K562 (cell line): ENCODE results near the gene KLHL22.

ENCODE experiments used
- ATF3 ChIP-seq, 2 experiments: fragments of 450-650 bp in 1 of 2; sonication (generic) in 1 of 2; formaldehyde crosslinking in 1 of 2; IDR thresholded peaks in 1 of 2; conservative IDR thresholded peaks in 1 of 2; 2 replicates each; pipeline versions ENCODE4 v1.6.1 to v1.8.1; 2016 to 2023; ENCODE audit warnings: mild to moderate bottlenecking in 2 of 2, moderate library complexity in 2 of 2, inconsistent platforms in 1 of 2, missing genetic modification reagents in 1 of 2
- ATF7 ChIP-seq: fragments of 450-650 bp; IDR thresholded peaks from 2 replicates; pipeline ENCODE4 v1.7.1; 2014; ENCODE audit warnings: mild to moderate bottlenecking, moderate library complexity
- CTCF ChIP-seq, 3 experiments: IDR thresholded peaks in 2 of 3; conservative IDR thresholded peaks in 1 of 3; 2 replicates each; pipeline ENCODE4 v1.5.1; 2011 to 2012; ENCODE audit warnings: low read length in 3 of 3, mild to moderate bottlenecking in 3 of 3, control low read depth in 2 of 3, improper control_type of control experiment in 1 of 3, inconsistent platforms in 1 of 3, low read depth in 1 of 3, mixed read lengths in 1 of 3, moderate library complexity in 1 of 3; ENCODE audit not compliant: insufficient read depth in 2 of 3
- NR1H2 ChIP-seq: sonication (generic); formaldehyde crosslinking; IDR thresholded peaks from 2 replicates; pipeline ENCODE4 v1.4.0; 2020; ENCODE audit warnings: mild to moderate bottlenecking, missing genetic modification reagents
- POLR2A ChIP-seq: fragments of 450-650 bp; conservative IDR thresholded peaks from 2 replicates; pipeline ENCODE4 v1.6.1; 2016
- RCOR1 ChIP-seq, 2 experiments: IDR thresholded peaks; 2 replicates each; pipeline ENCODE4 v1.6.1; 2012; ENCODE audit warnings: low read depth in 2 of 2, low read length in 2 of 2, borderline replicate concordance in 1 of 2, improper control_type of control experiment in 1 of 2
- SIN3A ChIP-seq, 2 experiments: fragments of 150-350 bp in 1 of 2; IDR thresholded peaks; 2 replicates each; pipeline ENCODE4 v1.6.1; 2011 to 2016; ENCODE audit warnings: borderline replicate concordance in 2 of 2, low read depth in 2 of 2, low read length in 2 of 2, mild to moderate bottlenecking in 2 of 2, moderate library complexity in 2 of 2; ENCODE audit not compliant: control insufficient read depth in 1 of 2
- SP1 ChIP-seq: sonication (generic); formaldehyde crosslinking; IDR thresholded peaks from 2 replicates; pipeline ENCODE4 v1.8.1; 2022; ENCODE audit warnings: mild to moderate bottlenecking, missing genetic modification reagents
- SRSF9 ChIP-seq: fragments of 200-400 bp; formaldehyde crosslinking; IDR thresholded peaks from 2 replicates; pipeline ENCODE4 v1.6.1; 2017; ENCODE audit warnings: low read depth, low read length, borderline replicate concordance
- TARDBP ChIP-seq: fragments of 450-650 bp; IDR thresholded peaks from 2 replicates; pipeline ENCODE4 v1.6.1; 2016
- ZNF830 ChIP-seq: fragments of 250-450 bp; sonication (Bioruptor Pico); IDR thresholded peaks from 2 replicates; pipeline ENCODE4 v1.5.0; 2021; ENCODE audit warnings: mild to moderate bottlenecking
- ZSCAN29 ChIP-seq: fragments of 450-650 bp; IDR thresholded peaks from 2 replicates; pipeline ENCODE4 v1.6.1; 2017
- TF ChIP-seq, protein P1 (sequence below): fragments of 250-450 bp; sonication (Bioruptor Pico); IDR thresholded peaks from 2 replicates; pipeline ENCODE4 v1.5.0; 2021

DNA sequence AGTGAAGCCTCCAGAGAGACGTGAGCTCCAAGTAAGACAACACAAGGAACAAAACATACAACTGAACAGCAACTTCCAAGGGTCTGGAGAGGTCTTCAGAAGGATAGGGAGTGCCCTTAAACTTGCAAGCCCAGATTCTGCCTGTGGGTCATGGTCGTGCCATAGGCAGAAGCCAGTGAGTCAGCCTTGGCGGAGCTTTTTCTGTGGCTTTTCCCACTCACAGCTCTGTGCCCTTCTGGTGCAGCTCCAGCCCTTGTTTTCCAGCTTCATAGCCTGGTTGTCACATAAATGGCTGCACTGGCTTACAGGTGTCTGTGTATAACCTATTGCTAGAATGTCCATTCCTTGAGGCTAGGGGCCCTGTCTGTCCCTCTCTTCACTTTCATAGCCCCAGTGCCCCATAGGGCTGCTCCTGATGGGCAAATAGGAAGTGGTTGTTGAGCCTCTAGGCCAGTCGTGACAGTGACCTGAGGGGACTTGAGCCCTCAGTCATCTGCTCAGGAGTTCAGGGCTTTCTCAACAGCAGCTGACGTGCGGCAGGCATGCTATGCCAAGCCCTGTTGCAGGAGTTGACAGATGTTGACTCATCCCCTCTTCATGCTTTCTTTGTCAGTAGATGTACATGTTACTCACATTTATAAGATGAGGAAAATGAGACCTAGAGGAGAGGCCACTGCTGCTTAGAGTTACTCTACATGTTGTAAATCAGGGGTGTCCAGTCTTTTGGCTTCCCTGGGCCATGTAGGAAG, 19.2 kb upstream of the KLHL22 start:
- no peak for TF ChIP-seq RCOR1 (IDR thresholded peaks at IDR 0.05; ENCODE audit: borderline replicate concordance in 1 of 2, low read depth in 2 of 2, low read length in 2 of 2)
- no peak for TF ChIP-seq SRSF9
- no peak for TF ChIP-seq CTCF (IDR thresholded peaks at IDR 0.05 in 2 of 3, conservative IDR thresholded peaks at IDR 0.05 in 1 of 3; ENCODE audit: insufficient read depth in 2 of 3, low read depth in 1 of 3, low read length in 3 of 3)
- TF ChIP-seq SP1 (CRISPR knock-in tag) = no peak
- TF ChIP-seq POLR2A = no peak
- TF ChIP-seq ZNF830 (CRISPR knock-in tag) = no peak
- no peak for TF ChIP-seq ATF7
- no peak for TF ChIP-seq NR1H2 (CRISPR knock-in tag)
- TF ChIP-seq, protein P1, sequence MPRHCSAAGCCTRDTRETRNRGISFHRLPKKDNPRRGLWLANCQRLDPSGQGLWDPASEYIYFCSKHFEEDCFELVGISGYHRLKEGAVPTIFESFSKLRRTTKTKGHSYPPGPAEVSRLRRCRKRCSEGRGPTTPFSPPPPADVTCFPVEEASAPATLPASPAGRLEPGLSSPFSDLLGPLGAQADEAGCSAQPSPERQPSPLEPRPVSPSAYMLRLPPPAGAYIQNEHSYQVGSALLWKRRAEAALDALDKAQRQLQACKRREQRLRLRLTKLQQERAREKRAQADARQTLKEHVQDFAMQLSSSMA (CRISPR knock-in tag) = no peak
- TF ChIP-seq SIN3A (IDR thresholded peaks at IDR 0.05; ENCODE audit: borderline replicate concordance in 2 of 2, control insufficient read depth in 1 of 2, low read depth in 2 of 2, low read length in 2 of 2) = no peak
- TF ChIP-seq TARDBP = no peak
- TF ChIP-seq ATF3 (IDR thresholded peaks at IDR 0.05) = no peak
- no peak for TF ChIP-seq ATF3 (CRISPR knock-in tag; conservative IDR thresholded peaks at IDR 0.05)
- TF ChIP-seq ZSCAN29 = no peak
